ENCODE measurements around the gene DOK1.
"Not testable (repeated sequence)": the region's sequence is repeated elsewhere in the genome, so short reads cannot be mapped to it uniquely, and the experiment has no call there.

Gene DOK1

DNA sequence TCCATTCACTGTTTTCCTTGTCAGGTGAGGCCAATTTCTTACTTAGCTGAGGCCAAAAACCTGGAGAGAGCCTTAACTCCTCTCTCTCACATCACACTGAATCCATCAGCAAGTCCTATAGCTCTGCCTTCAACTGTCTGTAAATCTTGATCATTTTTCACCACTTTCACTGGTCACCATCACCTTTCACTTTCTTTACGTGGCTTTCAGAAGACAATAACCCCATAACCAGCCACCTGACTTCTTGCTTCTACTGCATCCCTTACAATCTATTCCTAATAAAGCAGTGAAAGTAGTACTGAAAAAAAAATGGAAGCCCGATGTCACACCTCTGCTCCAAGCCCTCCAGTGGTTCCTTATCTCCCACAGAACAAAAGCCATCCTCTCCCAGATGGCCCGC, 8.5 kb upstream of the DOK1 start:
- in situ Hi-C loops (cut with MboI; ENCODE audit: low sequenced_read_pairs) = no loop called here

DNA sequence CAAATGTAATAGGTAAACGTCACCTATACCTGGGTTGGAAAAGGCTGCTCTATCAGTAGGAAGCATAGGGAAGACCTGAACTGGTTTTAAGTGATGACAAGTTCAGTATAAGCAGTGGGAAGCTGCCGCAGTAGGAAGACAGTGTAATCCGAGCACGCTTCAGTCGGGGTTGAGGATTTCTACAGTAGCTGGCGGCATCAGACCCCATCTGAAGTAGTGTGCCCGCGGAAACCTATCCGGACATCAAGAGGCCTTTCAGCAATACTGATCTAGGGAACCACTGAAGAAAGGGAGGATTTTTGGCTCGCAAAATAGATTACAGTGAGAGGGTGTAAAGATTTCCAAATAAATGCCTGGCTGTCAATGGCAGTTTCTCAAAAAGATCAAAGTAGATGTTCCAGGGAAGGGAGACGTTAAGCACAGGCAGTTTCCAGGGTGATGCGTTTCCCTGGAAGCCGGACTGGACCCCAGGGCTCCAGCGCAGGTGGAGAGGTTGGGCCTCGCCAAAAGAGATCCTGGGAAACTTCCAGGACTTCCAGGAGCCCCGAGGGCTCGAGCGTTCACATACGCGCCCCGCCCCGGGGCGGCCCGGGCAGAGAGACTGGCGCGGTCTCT, 6.1 kb upstream of the DOK1 start:
- in situ Hi-C loops (cut with MboI; ENCODE audit: low sequenced_read_pairs) = no loop called here

DNA sequence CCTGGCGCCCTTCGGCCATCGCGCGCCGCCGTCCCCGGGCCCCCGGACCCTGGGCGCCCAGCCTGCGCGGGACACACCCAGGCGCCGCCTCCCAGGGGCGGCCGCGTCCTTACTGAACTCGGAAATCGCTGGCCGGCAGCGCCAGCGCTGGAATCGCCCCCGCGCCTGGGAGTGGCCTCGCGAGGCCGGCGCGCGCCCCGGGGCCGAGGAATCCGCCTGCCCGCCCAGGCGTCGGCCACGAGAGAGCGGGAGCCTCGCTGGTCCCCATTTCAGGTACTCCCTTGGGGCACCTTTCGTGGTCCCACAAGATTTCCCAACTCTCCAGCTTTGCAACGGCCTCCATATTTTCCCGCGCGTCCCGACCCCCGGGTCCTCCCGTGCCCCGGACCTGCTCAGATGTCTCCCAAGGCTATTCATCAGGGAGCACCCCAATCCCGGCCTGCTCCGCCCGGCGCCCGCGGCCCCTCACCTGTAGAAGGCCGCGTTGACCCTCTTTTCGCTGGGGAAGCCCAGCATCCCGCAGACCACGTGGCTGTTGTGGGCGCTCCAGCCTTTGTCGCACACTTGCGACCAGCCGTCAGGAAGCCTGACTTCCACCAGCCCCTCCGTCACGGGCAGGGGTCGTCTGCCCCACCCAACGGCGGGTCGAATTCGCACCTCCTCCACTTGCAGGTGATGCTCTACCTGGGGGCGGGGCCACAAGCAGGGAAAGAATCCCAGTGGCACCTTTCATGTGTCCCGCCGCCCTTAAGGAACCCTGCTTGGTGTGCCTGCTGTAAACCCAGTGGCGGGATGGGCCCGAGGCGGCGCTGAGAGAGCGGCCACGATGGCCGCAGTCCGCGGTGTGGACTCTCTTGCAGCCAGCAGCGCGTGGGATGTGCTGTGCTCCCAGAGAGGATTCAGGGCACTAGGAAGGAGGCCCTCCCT, 5.4 kb upstream of the DOK1 start:
- in situ Hi-C loops (cut with MboI; ENCODE audit: low sequenced_read_pairs) = no loop called here

DNA sequence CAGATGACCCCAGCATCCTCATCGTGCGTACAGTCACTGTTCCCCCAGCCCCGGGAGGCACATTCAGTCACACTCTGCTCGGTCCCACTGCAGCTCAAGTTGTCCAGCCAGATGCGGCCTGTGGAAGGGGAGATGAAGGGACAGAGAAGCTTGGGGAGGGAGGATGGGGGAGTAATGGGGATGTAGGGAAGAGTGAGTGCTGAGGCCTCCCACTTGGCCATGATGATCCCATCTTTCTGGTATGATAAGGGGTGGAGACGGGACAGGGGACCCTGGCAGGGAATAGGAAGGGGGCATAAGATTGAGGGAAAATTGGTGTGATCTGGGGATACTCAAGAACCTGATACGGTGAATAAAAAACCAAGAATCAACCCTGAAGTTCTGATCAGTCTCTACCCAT, 4.3 kb upstream of the DOK1 start:
- in situ Hi-C loops (cut with MboI; ENCODE audit: low sequenced_read_pairs) = no loop called here

DNA sequence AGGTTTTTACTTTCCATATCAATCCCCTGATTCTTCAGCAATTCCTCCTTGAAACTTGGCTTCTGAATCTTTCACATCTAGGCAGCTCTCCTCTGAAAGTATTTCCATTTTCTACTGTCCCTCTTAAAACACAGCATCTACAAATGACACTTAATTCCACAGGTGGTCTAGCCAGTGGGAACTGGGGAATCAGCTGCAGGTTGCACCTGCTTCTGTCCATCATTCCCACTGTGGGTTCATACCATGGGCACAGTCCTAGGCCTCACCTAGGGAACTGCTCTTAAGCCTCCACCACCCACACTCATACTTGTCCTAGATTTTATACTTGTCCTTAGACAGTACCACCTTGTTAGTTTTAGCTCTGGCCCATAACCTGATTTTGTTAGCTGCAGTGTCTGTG, 3.0 kb upstream of the DOK1 start:
- in situ Hi-C loops (cut with MboI; ENCODE audit: low sequenced_read_pairs) = no loop called here

DNA sequence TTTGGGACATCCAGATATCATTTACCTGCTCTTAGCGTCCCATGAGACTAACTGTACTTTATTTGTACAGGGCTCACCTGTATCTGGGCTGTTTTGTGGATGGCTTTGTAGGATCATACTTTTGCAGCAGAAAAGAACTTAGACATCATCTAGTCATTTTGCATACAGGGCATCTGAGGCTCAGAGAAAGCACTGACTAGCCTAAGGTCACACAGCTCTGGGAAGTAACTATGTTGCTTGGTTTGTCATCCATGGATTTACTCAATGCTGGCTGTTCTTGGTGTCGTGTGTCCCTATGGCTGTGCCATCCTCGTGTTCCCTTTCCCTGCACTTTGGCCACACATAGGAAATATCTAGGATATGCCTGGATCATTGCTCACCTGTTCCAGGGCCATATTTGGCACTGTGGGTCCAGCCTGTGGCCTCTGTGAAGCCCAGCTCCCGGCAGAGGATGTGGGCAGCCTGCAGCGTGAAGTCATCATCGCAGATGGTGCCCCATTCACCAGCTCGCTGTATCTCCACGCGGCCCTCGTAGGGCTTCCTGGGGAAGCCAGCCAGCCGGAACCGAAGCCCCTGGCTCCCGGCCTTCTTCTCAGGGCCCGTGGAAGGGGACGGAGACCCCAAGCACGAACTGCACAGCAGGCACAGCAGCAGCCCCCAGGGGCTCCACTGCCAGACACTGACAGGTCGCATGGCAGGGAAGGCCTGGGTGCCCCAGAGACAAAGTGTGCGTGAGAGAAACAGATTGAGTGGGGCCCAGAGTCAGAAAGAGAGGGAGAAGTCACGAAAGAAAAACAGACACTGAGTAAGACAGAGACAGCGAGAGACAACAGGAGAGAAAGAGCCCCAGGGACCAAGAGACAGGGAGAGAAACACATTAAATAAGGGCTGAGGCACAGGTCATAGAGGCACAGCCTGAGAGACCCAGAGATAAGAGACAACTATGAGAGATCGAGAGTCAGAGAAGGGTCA, 2.3 kb upstream of the DOK1 start:
- in situ Hi-C loops (cut with MboI; ENCODE audit: low sequenced_read_pairs) = no loop called here

DNA sequence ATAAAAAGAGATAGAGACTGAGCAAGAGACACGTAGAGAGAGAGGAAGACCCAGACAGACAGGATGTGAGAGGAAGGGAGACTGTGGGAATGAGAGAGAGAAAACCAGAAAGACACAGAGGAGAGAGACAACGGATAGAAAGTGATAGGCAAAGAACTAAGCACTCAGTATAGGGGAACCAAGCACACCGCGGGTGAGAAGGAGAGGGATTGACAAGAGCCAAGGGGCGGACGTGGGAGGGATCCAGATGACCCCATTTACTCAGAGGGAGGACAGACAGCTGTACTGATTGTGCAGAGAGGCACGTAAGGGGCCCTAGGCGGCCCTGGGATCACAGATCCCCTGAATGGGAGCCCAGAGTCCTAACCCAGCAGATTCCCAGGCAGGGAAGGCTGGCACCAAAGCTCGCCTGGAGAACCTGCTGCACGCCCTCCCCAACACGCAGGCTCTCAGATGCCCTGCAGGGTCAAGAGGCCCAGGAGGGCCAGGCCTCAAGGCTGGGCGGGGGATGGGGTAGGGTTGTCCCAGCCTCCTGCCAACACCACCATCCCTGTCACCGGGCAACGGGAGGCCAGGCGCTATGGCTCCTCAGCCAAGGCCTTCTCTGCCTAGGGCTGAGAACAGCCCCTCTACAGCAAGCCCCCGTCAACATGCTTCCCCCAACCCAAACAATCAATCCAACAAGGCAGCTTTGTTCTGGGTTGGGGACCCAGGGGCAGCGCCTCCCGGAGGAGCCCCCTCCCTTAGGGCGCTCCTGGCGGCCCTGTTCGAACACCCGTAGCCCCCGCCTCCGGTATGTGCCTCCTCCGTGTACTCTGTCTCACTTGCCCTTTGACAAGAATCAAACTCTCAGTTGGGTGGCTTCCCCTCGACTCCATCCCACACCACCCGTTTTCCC, 1.4 kb upstream of the DOK1 start:
- in situ Hi-C loops (cut with MboI; ENCODE audit: low sequenced_read_pairs) = no loop called here

DNA sequence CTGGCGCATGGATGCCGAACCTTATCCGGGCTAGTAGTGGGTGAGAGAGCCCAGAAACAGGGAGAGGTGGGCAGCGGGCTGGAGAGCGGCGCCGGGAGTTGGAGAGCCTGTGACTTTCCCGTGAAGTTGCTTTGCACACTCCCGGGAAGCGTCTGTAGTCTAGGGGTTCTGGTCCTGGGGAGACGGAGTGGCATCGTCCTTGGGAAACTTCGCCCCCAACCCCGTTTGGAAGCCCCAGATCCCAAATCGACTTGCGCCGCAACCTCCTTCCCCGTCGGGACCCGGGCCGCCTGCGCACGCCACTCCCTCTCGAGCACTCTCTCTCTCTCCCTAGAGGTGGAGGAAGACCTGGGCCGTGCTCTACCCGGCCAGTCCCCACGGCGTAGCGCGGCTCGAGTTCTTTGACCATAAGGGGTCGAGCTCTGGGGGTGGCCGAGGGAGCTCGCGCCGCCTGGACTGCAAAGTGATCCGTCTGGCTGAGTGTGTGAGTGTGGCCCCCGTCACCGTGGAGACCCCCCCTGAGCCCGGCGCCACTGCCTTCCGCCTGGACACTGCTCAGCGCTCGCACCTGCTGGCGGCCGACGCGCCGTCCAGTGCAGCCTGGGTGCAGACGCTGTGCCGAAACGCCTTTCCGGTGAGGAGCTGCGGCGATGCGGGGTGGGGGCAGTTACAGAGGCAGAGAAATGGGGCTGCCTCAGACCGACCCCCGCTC, 456 bp downstream of the DOK1 start:
- in situ Hi-C loops (cut with MboI; ENCODE audit: low sequenced_read_pairs) = no loop called here

DNA sequence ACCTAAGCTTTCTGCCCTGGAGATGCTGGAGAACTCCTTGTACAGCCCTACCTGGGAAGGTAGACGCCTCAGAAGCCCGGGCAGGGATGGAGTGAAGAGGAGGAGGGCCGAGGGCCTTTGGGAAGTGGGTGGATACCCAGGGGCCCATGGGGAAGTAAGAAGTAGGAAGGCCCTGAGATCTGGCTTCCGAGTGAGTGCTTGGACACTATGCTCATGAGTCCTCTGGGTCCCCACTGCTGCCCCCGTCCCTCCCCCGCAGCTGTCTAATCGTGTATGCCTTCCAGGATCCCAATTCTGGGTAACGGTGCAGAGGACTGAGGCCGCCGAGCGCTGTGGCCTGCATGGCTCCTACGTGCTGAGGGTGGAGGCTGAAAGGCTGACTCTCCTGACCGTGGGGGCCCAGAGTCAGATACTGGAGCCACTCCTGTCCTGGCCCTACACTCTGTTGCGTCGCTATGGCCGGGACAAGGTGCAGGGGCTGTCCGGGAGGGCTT, 1.1 kb downstream of the DOK1 start:
- in situ Hi-C loops (cut with MboI; ENCODE audit: low sequenced_read_pairs) = no loop called here

DNA sequence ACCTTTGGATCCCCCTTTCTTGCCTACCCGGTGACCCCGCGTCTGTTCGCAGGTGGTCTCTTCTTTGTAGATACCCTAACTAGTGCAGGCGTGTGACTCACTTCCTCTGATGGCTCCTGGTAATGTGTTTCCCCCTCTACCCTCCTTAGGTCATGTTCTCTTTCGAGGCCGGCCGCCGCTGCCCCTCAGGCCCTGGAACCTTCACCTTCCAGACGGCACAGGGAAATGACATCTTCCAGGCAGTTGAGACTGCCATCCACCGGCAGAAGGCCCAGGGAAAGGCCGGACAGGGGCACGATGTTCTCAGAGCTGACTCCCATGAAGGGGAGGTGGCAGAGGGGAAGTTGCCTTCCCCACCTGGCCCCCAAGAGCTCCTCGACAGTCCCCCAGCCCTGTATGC, 1.6 kb downstream of the DOK1 start:
- in situ Hi-C loops (cut with MboI; ENCODE audit: low sequenced_read_pairs) = no loop called here

DNA sequence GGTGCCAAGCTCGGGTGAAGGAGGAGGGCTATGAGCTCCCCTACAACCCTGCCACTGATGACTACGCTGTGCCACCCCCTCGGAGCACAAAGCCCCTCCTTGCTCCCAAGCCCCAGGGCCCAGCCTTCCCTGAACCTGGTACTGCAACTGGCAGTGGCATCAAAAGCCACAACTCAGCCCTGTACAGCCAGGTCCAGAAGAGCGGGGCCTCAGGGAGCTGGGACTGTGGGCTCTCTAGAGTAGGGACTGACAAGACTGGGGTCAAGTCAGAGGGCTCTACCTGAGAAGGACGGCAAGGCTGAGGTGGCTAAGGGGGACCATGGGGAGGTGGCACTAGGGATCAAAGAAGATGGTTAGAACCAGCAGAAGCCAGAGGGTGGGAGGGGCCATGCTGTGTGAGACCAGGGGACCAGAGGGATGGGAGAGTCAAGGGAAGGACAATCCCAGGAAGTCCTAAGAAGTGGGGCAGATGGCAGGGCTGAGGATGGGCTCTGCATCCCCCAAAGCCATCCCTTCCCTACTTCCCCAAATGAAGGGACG, 2.4 kb downstream of the DOK1 start:
- in situ Hi-C loops (cut with MboI; ENCODE audit: low sequenced_read_pairs) = no loop called here

DNA sequence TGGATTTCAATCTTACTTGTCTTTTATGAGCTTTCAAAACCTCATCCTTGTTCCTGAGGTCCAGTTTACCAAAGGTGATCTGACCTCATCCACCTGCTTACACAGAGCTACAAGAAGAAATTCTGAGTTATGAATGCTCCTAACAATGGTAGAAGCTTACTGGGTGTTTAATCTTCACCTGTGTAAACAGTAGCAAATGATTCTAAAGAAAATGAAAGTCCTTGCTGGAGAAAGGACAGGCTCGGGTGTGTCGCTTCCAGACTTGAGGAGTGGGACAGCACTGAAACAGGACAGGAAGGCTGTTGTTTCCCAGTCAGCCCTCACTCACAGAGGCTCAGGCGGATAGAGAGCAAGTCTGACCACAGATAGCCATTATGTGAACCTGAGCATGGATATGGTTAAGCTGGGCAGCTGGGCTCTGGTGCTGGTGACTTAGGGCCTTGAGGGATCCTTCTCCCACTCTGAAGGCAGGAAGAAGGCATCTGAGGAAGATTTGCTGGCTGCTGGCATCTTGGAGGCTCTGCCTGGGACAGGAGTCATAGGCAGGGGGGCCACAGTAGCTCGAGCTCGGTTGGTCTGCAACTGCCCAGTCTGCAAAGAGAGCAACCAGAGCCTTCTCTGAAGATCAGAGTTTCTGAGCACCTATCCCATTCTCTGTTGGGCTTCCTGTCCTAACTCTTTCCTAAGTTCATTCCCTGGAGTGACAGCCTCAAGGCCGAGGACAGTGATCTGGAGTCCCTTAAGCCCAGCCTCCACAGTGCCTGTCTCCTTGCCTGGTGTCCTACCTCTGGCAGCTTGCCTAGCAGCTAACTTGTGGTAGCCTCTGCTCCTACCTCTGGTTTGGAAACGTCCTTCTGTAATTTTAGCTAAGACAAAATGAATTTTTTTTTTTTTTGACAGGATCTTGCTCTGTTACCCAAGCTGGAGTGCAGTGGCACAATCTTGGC, 4.0 kb downstream of the DOK1 start:
- in situ Hi-C loops (cut with MboI; ENCODE audit: low sequenced_read_pairs) = no loop called here

DNA sequence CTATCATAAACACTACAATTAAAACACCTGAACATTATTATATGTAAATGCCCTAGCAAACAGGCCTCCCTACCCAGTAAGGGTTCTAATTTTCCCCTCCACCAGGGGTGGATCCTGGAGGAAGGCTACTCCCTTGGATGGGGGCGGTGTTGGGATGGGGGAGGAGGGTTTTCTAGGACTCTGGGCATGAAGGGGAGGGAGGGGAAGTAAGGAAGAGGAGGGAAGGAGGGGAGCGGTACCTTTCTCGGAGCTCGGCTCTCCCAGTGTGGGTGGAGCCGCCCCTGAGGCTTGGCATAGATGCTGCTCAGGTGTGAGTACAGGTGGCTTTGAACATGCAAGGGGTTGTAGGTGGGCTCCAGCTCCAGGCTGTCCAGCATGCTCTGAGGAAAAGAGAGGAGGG, 5.4 kb downstream of the DOK1 start:
- in situ Hi-C loops (cut with MboI; ENCODE audit: low sequenced_read_pairs) = no loop called here

DNA sequence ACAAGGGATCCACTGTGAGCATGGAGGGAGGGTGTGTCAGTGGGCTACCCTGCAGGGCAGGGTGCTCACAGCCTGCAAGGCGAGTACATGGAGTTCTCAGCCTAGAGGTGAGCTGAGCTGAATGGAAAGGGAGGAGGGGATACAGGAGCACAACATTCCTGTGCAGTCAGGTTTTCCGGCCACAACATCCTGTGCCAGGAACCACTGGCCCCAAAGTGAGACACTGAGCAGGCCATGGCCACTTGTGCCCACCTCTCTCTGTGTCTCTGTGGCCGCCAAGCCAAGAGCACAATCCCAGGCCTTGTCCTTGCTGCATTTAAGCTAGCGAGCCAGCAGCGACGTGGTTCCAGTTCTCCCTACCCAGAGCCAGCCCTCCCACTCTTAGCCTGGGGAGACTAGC, 6.1 kb downstream of the DOK1 start:
- in situ Hi-C loops (cut with MboI; ENCODE audit: low sequenced_read_pairs) = no loop called here

DNA sequence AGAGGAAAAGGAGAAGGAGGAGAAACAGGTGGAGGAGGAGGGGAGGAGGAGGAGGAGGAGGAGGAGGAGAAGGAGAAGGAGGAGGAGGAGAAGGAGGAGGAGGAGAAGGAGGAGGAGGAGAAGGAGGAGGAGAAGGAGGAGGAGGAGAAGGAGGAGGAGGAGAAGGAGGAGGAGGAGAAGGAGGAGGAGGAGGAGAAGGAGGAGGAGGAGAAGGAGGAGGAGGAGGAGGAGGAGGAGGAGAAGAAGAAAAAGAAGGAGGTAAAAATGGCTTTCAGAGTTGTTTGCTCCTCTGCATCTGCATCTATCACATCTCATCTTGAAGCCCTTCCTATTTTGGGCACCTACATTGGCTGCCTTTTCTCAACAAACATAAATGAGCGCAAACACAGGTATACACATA, 6.5 kb downstream of the DOK1 start:
- in situ Hi-C loops (cut with MboI; ENCODE audit: low sequenced_read_pairs) = not testable (repeated sequence)

DNA sequence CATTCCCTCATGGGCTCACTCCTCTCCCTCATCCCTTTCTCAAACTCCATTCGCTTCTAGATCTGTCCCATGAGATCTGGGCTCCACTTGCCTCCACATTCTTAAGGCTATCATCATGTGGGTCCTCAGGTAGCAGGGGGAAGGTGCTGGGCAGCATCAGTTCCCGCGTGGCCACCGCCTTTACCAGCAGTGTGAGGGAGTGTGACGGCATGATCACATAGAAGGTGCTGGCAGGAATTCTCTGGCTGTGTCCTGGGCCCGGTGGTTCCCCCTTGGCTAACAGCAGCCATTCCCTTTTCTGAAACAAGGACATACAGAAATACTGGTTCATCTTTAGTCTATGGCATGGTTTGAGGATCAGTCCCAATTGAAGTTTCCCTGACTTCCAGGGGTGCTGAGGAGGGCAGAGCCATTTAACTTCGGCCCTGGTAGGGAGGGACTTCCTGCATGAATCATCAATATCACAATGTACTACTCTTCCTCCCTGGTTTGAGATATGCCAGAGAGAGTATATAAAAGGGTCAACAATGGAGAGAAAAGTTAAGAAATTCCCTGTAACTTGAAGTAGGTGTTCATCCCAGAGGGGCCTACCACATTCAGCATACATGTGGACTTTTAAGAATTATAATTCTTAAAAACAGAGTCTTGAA, 7.7 kb downstream of the DOK1 start:
- in situ Hi-C loops (cut with MboI; ENCODE audit: low sequenced_read_pairs) = no loop called here

DNA sequence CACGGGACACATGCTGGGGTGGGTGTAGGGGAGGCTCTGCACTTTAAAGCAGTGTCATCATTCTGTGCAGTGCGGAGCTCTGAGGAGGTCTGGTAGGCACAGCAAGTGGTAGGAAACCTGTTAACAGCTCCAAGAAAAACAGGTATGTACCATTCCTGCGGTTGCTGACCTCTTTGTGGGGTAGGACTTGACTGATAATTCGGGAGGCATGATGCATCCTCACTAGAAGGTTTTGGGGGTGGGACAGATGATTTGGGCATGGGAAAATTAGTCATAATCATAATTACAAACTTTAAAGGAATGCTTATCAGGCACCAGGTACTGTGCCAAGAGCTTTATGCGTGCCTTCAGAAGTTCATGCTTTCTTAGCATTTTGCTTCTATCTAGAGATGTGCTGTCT, 9.7 kb downstream of the DOK1 start:
- in situ Hi-C loops (cut with MboI; ENCODE audit: low sequenced_read_pairs) = no loop called here
